CD14-positive monocyte (primary cell): ENCODE measurements around the gene VAMP5. TPM values are rescaled to one million over a fixed set of nuclear protein-coding genes. Genes with fewer than 3 reads are reported as not detected.
A peak's percentile ranks its signal among the peaks of the same experiment; 100 is the strongest.

ENCODE experiments used
- DNase-seq, 3 donors: peaks; one replicate each; pipeline ENCODE4 v3.0.0-alpha.2; 2011 to 2022
- H2AFZ ChIP-seq: 2 replicates; pipeline ENCODE4 v1.6.0; 2012; ENCODE audit warnings: mild to moderate bottlenecking, low read depth, low read length, inconsistent platforms; ENCODE audit not compliant: insufficient read depth, poor library complexity, severe bottlenecking
- H3K27ac ChIP-seq, 2 donors: 1 replicate in 1 of 2; 2 replicates in 1 of 2; pipeline ENCODE4 v1.5.1; 2012 to 2013; ENCODE audit warnings: low read length in 2 of 2, control low read depth in 1 of 2, inconsistent platforms in 1 of 2, low read depth in 1 of 2, mild to moderate bottlenecking in 1 of 2
- H3K27me3 ChIP-seq, 2 donors: one replicate each; pipeline versions ENCODE4 v1.6.0 to v1.6.1; 2011 to 2013; ENCODE audit warnings: low read length in 2 of 2; ENCODE audit not compliant: control insufficient read depth in 2 of 2, insufficient read depth in 2 of 2
- H3K36me3 ChIP-seq, 2 donors: replicated peaks in 1 of 2; 1 replicate in 1 of 2; 2 replicates in 1 of 2; pipeline versions ENCODE4 v1.5.1 to v1.6.1; 2012 to 2013; ENCODE audit warnings: low read length in 2 of 2, control low read depth in 1 of 2, inconsistent platforms in 1 of 2, mild to moderate bottlenecking in 1 of 2; ENCODE audit not compliant: insufficient read depth in 2 of 2, control insufficient read depth in 1 of 2
- H3K4me1 ChIP-seq, 2 donors: 1 replicate in 1 of 2; 2 replicates in 1 of 2; pipeline versions ENCODE4 v1.5.1 to v1.6.1; 2012 to 2013; ENCODE audit warnings: low read length in 2 of 2, control low read depth in 1 of 2, inconsistent platforms in 1 of 2, mild to moderate bottlenecking in 1 of 2, moderate library complexity in 1 of 2; ENCODE audit not compliant: insufficient read depth in 2 of 2, control insufficient read depth in 1 of 2
- H3K4me2 ChIP-seq: replicated peaks from 2 replicates; pipeline ENCODE3; 2012; ENCODE audit warnings: low read length, moderate library complexity, mild to moderate bottlenecking; ENCODE audit not compliant: poor library complexity, severe bottlenecking; ENCODE audit errors: extremely low read depth
- H3K4me3 ChIP-seq, 3 experiments: fragments of 200-600 bp in 1 of 3; sonication (generic) in 1 of 3; replicated peaks in 1 of 3; 1 replicate in 2 of 3; 2 replicates in 1 of 3; pipeline ENCODE4 v1.5.1; 2011 to 2013; ENCODE audit warnings: low read length in 3 of 3, mild to moderate bottlenecking in 3 of 3, control low read depth in 2 of 3, low read depth in 2 of 3, inconsistent platforms in 1 of 3, moderate library complexity in 1 of 3
- H3K79me2 ChIP-seq: 2 replicates; pipeline ENCODE4 v1.6.0; 2012; ENCODE audit warnings: mild to moderate bottlenecking, control low read depth, inconsistent platforms, low read length, moderate library complexity; ENCODE audit not compliant: insufficient read depth
- H3K9ac ChIP-seq: 2 replicates; pipeline ENCODE4 v1.6.0; 2017; ENCODE audit warnings: low read length, mild to moderate bottlenecking; ENCODE audit not compliant: insufficient read depth, poor library complexity, severe bottlenecking
- H3K9me3 ChIP-seq, 2 donors: replicated peaks in 1 of 2; 1 replicate in 1 of 2; 2 replicates in 1 of 2; pipeline versions ENCODE4 v1.5.1 to v1.6.1; 2012 to 2013; ENCODE audit warnings: low read length in 2 of 2, control low read depth in 1 of 2; ENCODE audit not compliant: control insufficient read depth in 1 of 2, insufficient read depth in 1 of 2
- H4K20me1 ChIP-seq: 2 replicates; pipeline ENCODE4 v1.6.0; 2012; ENCODE audit warnings: mild to moderate bottlenecking, low read length, control low read depth, moderate library complexity; ENCODE audit not compliant: insufficient read depth
- H3K27ac Mint-ChIP-seq, 7 donors: one replicate each; pipeline ENCODE4 v1.8.0; 2020; ENCODE audit warnings: mild to moderate bottlenecking in 7 of 7, mixed read lengths in 7 of 7, moderate library complexity in 6 of 7, inconsistent platforms in 2 of 7
- H3K27me3 Mint-ChIP-seq, 3 donors: one replicate each; pipeline ENCODE4 v1.8.0; 2021 to 2022; ENCODE audit warnings: low read depth in 3 of 3, mild to moderate bottlenecking in 3 of 3, mixed read lengths in 3 of 3, moderate library complexity in 3 of 3, inconsistent platforms in 1 of 3
- H3K36me3 Mint-ChIP-seq, 2 donors: one replicate each; pipeline ENCODE4 v1.8.0; 2020; ENCODE audit warnings: mixed read lengths in 2 of 2, inconsistent platforms in 1 of 2, mild to moderate bottlenecking in 1 of 2
- H3K4me1 Mint-ChIP-seq: one replicate; pipeline ENCODE4 v1.8.0; 2020; ENCODE audit warnings: mild to moderate bottlenecking, mixed read lengths
- H3K4me3 Mint-ChIP-seq, 2 donors: one replicate each; pipeline ENCODE4 v1.8.0; 2020; ENCODE audit warnings: mild to moderate bottlenecking in 2 of 2, mixed read lengths in 2 of 2, moderate library complexity in 1 of 2
- H3K9me3 Mint-ChIP-seq, 7 donors: one replicate each; pipeline ENCODE4 v1.8.0; 2020 to 2022; ENCODE audit warnings: mixed read lengths in 7 of 7, mild to moderate bottlenecking in 6 of 7, moderate library complexity in 6 of 7, inconsistent platforms in 2 of 7
- WGBS: methylation state at CpG from one replicate; pipeline ENCODE4 v1.1.5; 2013; ENCODE audit warnings: missing lambda C conversion rate; ENCODE audit not compliant: insufficient coverage; 5-methylcytosine and 5-hydroxymethylcytosine counted together
- intact Hi-C, 2 donors: fragments of 100-400 bp; cut with micrococcal nuclease; formaldehyde crosslinking; loops; one replicate each; pipeline versions ENCODE4 v1.15.0 to v1.15.1; 2023
- polyA plus RNA-seq, 3 donors: library from polyadenylated mRNA; depleted of rRNA in 1 of 3; unstranded in 2 of 3; stranded (reverse) in 1 of 3; fragments of 300-500 nt in 2 of 3; fragments of >200 nt in 1 of 3; fragmentation: Illumina TruSeq in 2 of 3; gene quantifications; 1 replicate in 2 of 3; 2 replicates in 1 of 3; pipeline ENCODE4 v1.2.3, GENCODE V29; 2012 to 2021
- TF ChIP-seq, protein P1 (sequence below): fragments of 200-600 bp; IDR thresholded peaks from one replicate; pipeline ENCODE4 v1.8.0; 2022; ENCODE audit warnings: antibody characterized with exemption, mild to moderate bottlenecking

The VAMP5 gene
- polyA plus RNA-seq, 3 donors, result 154 to 251 (median 171) TPM

DNA sequence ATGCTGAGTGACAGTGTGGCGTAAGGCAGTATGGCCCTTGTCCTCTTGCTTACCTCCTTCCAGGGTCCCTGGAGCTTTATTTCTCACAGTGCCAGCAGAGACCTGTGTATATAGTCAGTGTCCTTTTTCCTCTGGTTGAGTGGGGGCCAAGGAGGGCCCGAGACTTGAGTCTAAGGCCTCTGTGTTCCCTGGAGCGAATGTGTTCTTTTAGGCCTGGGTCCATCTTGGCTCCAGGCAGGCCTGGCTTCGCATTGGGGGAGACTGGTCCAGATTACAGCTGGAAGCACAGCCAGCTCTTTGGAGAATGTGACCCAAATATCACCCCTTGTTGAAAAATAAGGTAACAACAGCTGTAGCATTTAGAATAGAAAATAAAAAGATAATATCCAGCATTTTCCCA is 5.0 kb downstream of the VAMP5 start:
- Histone ChIP-seq H3K27me3 (no peaks in the 10 kb centered on the region), H3K4me3 (no peak overlapping the region), H2AFZ (no peak overlapping the region), H3K4me1 (peaks cover 81 to 84% of the 10 kb centered on the region in 2 donors), H3K9me3 (no peaks in the 10 kb centered on the region), H4K20me1 (no peaks in the 10 kb centered on the region), H3K79me2 (peaks cover 68% of the 10 kb centered on the region), H3K36me3 (peaks cover 0 to 6% of the 10 kb centered on the region in 2 donors), H3K9ac (no peak overlapping the region), H3K4me2 (no peak overlapping the region), H3K27ac (peak overlapping the region; percentile 69 to 74)
- Mint-ChIP-seq H3K27ac (peak overlapping the region in 3 of 7 donors; percentile 46 to 85 (median 68)), H3K27me3 (peaks cover 0 to 2% (median 0%) of the 10 kb centered on the region in 3 donors), H3K36me3 (peaks cover 13 to 18% of the 10 kb centered on the region in 2 donors), H3K4me1 (peaks cover 82% of the 10 kb centered on the region), H3K9me3 (no peaks in the 10 kb centered on the region), H3K4me3 (no peak overlapping the region)
- WGBS, result 100% methylated on average over 1 of the region's 4 CpGs
- no peak for DNase-seq
- TF ChIP-seq, protein P1, sequence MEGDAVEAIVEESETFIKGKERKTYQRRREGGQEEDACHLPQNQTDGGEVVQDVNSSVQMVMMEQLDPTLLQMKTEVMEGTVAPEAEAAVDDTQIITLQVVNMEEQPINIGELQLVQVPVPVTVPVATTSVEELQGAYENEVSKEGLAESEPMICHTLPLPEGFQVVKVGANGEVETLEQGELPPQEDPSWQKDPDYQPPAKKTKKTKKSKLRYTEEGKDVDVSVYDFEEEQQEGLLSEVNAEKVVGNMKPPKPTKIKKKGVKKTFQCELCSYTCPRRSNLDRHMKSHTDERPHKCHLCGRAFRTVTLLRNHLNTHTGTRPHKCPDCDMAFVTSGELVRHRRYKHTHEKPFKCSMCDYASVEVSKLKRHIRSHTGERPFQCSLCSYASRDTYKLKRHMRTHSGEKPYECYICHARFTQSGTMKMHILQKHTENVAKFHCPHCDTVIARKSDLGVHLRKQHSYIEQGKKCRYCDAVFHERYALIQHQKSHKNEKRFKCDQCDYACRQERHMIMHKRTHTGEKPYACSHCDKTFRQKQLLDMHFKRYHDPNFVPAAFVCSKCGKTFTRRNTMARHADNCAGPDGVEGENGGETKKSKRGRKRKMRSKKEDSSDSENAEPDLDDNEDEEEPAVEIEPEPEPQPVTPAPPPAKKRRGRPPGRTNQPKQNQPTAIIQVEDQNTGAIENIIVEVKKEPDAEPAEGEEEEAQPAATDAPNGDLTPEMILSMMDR, result no peak
- intact Hi-C loops, result loop anchor here in 1 of 2 donors (5.0 kb wide), 1 partner anchor 113 kb away; no protein-coding TSS in a partner anchor

DNA sequence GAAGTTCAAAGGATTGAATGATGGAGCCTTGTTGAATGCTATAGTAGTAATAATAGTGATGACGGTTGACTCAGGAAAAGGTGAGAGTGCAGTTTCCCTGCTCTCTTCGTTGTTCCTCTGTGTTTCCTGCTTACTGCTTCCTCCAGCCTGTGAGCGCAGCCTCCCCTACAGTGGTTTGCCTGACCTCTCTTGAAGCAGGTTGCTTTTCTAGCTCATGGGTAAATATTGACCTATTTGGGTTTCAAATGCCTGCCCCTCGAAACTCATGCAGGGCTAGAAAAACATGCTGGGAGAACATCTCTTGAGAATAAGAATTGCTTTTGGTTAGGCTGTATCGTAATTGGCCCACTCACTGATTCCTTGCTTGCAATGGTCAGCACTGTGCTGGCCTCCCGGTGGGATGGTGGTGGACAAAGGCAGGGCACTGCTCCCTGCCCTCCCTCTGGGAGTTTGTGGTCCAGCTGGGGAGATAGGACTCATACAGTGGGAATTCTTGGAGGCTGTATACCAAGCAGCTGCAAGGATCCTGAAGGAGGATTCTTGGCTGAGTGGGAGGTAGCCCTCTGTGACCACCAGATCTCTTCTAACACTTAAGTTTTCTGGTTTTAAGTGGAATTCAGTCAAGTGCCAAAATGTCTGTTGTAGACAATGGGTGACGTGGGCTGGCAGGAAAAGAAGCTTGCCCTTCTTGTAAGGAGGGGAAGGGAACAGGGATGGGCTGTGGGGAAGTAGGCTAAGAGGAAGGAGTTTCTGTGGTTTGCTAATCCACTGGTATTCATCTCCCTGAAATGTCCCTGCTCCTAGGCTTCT is 6.0 kb downstream of the VAMP5 start:
- TF ChIP-seq, protein P1, result no peak
- H4K20me1 ChIP-seq, result no peaks in the 10 kb centered on the region
- H3K4me1 ChIP-seq, result peaks cover 81 to 83% of the 10 kb centered on the region in 2 donors
- H2AFZ ChIP-seq, result no peak overlapping the region
- Mint-ChIP-seq H3K9me3 (no peaks in the 10 kb centered on the region), H3K4me1 (peaks cover 84% of the 10 kb centered on the region), H3K27me3 (peaks cover 0 to 2% (median 1%) of the 10 kb centered on the region in 3 donors), H3K36me3 (peaks cover 13 to 17% of the 10 kb centered on the region in 2 donors), H3K27ac (peak overlapping the region; percentile 74 to 91 (median 86)), H3K4me3 (peak overlapping the region; percentile 52 to 88)
- peaks cover 0 to 6% of the 10 kb centered on the region in 2 donors for H3K36me3 ChIP-seq
- H3K4me3 ChIP-seq, result peak overlapping the region in 1 of 3 experiments; percentile 61
- peak overlapping the region; percentile 63 for H3K4me2 ChIP-seq
- 22% methylated on average over 6 of the region's 7 CpGs for WGBS
- peak overlapping the region; percentile 11 for H3K9ac ChIP-seq
- no peaks in the 10 kb centered on the region for H3K9me3 ChIP-seq
- intact Hi-C loops, result loop anchor here in 1 of 2 donors (5.0 kb wide), 1 partner anchor 112 kb away; no protein-coding TSS in a partner anchor
- peak in 2 of 3 donors; percentile 63 to 65 for DNase-seq
- H3K27me3 ChIP-seq, result no peaks in the 10 kb centered on the region
- peaks cover 68% of the 10 kb centered on the region for H3K79me2 ChIP-seq
- peak overlapping the region; percentile 41 to 71 for H3K27ac ChIP-seq
